Panc1 (cell line): Measurements from ENCODE around the gene PRODH2. TPM values are rescaled to one million over a fixed set of nuclear protein-coding genes. Genes with fewer than 3 reads are reported as not detected.

Experiments
- ATAC-seq: fragments of 200-7000 bp; cut with Tn5 transposase; 2 replicates; pipeline ENCODE4 v1.9.1; 2020; ENCODE audit warnings: mild to moderate bottlenecking, moderate library complexity
- BruUV-seq: library from RNA; stranded (reverse); fragments of 400-500 nt; replicated peaks from 2 replicates; lab custom pipeline; 2021; lab: Mats Ljungman, UMichigan
- CTCF ChIA-PET: fragments of 300-600 bp; sonication (Branson Sonifier 250); formaldehyde crosslinking; loops from one replicate; lab custom pipeline; 2022; ENCODE audit warnings: antibody characterized with exemption; lab: Charles Lee
- POLR2A ChIA-PET: fragments of 300-600 bp; sonication (Branson Sonifier 250); formaldehyde crosslinking; loops from one replicate; lab custom pipeline; 2022; ENCODE audit warnings: antibody characterized with exemption; lab: Charles Lee
- DNase-seq: peaks from one replicate; pipeline ENCODE4 v3.0.0-alpha.2; 2010; ENCODE audit warnings: low read depth, low spot score
- H3K27ac ChIP-seq: 2 replicates; pipeline ENCODE4 v1.5.1; 2011; ENCODE audit warnings: mild to moderate bottlenecking, low read length, inconsistent platforms
- H3K27me3 ChIP-seq: fragments of 200-500 bp; sonication (Bioruptor generic); 2 replicates; pipeline ENCODE4 v1.6.0; 2014; ENCODE audit warnings: low read length, inconsistent platforms; ENCODE audit not compliant: control insufficient read depth, insufficient read depth
- H3K36me3 ChIP-seq: fragments of 200-500 bp; sonication (Bioruptor generic); 2 replicates; pipeline ENCODE4 v1.5.1; 2014; ENCODE audit warnings: inconsistent platforms, mild to moderate bottlenecking, low read length, moderate library complexity; ENCODE audit not compliant: control insufficient read depth, insufficient read depth
- H3K4me1 ChIP-seq: 2 replicates; pipeline ENCODE4 v1.5.1; 2011; ENCODE audit warnings: inconsistent platforms, mild to moderate bottlenecking, low read length, moderate library complexity; ENCODE audit not compliant: control insufficient read depth, insufficient read depth
- H3K4me3 ChIP-seq, 2 experiments: 2 replicates each; pipeline ENCODE4 v1.5.1; 2011 to 2012; ENCODE audit warnings: low read depth in 2 of 2, low read length in 2 of 2, mild to moderate bottlenecking in 2 of 2, inconsistent platforms in 1 of 2, moderate library complexity in 1 of 2
- H3K9me3 ChIP-seq: fragments of 200-500 bp; sonication (Bioruptor generic); 2 replicates; pipeline ENCODE4 v1.5.1; 2014; ENCODE audit warnings: low read depth, mild to moderate bottlenecking, inconsistent platforms, low read length, moderate library complexity; ENCODE audit not compliant: control insufficient read depth, insufficient read depth
- POLR2AphosphoS5 ChIP-seq: IDR thresholded peaks from 2 replicates; pipeline ENCODE4 v1.6.1; 2012; ENCODE audit warnings: mild to moderate bottlenecking, low read depth, low read length, moderate library complexity
- SIN3A ChIP-seq: IDR thresholded peaks from 2 replicates; pipeline ENCODE4 v1.6.1; 2012; ENCODE audit warnings: low read depth, mild to moderate bottlenecking, low read length, moderate library complexity, borderline replicate concordance; ENCODE audit not compliant: insufficient read depth
- TCF7L2 ChIP-seq: IDR thresholded peaks from 2 replicates; pipeline ENCODE4 v1.6.1; 2011; ENCODE audit warnings: mild to moderate bottlenecking, low read depth, low read length, inconsistent platforms
- in situ Hi-C: cut with HindIII; loops from 2 replicates; pipeline ENCODE4 v1.10.0; 2016; ENCODE audit warnings: low sequenced_read_pairs, low pct_unique_long_range_greater_than_20kb
- intact Hi-C: fragments of 100-400 bp; cut with micrococcal nuclease; formaldehyde crosslinking; loops from one replicate; pipeline ENCODE4 v1.10.0; 2022; ENCODE audit not compliant: unreplicated experiment
- total RNA-seq: library from RNA; stranded (reverse); gene quantifications from one replicate; pipeline ENCODE4 v1.2.1, GENCODE V29; 2021; ENCODE audit not compliant: unreplicated experiment
- TF ChIP-seq, protein P1 (sequence below): fragments of 450-650 bp; IDR thresholded peaks from 2 replicates; pipeline ENCODE4 v1.5.1; 2017; ENCODE audit warnings: mild to moderate bottlenecking
- TF ChIP-seq, protein P2 (sequence below), 2 experiments: IDR thresholded peaks; 2 replicates each; pipeline ENCODE4 v1.6.1; 2011 to 2012; ENCODE audit warnings: low read depth in 2 of 2, control low read depth in 1 of 2, low read length in 1 of 2, mild to moderate bottlenecking in 1 of 2, moderate library complexity in 1 of 2; ENCODE audit not compliant: insufficient read depth in 1 of 2

Gene PRODH2
- total RNA-seq, 1 experiment from 2014 or later = not detected

DNA sequence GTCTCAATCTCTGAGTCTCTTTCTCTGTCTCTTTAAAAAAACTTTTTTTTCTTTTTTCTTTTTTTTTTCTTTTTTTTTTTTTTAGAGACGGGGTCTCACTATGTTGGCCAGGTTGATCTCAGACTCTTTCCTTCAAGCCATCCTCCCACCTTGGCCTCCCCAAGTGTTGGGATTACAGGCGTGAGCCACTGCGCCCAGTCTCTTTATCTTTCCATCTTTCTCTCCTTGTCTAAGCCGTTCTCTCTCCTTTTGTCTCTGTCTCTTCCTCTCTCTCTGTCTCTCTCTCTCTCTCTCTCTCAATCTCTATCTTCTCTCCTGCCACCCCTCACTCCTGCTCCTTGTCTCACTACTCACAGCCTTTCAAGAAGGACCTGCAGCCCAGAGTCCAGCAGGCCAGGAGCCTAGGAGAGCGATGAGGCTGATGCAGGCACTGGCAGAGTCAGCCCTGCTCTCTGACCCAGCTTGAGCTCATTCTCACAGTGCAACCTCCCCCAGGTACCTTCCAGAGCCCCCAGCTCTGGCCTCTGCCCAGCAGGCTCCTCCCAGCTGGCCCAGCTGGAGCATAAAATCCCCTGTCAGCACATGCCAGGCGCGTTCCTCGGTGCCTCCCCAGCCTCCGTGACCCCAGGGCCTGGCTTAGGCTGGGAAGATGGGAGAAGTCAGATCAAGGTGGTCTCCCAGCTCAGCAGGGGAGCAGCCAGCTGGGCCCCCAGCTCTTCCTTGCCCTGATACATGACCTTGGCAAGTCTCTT, 39.6 kb upstream of the PRODH2 start, which contains the start of gene NPHS1:
Gene NPHS1, minus strand, starts transcription at position 476 of the 752 bp plus-strand sequence. CDS start 667 bp downstream, outside the sequence.
- no peak for DNase-seq
- intact Hi-C loops (no loop called here), in situ Hi-C loops (loop anchor here (10.0 kb wide), 1 partner anchor 63 kb away; no protein-coding TSS in a partner anchor)
- TF ChIP-seq TCF7L2 (no peak), POLR2AphosphoS5 (no peak), SIN3A (no peak)
- TF ChIP-seq, protein P1, sequence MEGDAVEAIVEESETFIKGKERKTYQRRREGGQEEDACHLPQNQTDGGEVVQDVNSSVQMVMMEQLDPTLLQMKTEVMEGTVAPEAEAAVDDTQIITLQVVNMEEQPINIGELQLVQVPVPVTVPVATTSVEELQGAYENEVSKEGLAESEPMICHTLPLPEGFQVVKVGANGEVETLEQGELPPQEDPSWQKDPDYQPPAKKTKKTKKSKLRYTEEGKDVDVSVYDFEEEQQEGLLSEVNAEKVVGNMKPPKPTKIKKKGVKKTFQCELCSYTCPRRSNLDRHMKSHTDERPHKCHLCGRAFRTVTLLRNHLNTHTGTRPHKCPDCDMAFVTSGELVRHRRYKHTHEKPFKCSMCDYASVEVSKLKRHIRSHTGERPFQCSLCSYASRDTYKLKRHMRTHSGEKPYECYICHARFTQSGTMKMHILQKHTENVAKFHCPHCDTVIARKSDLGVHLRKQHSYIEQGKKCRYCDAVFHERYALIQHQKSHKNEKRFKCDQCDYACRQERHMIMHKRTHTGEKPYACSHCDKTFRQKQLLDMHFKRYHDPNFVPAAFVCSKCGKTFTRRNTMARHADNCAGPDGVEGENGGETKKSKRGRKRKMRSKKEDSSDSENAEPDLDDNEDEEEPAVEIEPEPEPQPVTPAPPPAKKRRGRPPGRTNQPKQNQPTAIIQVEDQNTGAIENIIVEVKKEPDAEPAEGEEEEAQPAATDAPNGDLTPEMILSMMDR = no peak
- TF ChIP-seq, protein P2, sequence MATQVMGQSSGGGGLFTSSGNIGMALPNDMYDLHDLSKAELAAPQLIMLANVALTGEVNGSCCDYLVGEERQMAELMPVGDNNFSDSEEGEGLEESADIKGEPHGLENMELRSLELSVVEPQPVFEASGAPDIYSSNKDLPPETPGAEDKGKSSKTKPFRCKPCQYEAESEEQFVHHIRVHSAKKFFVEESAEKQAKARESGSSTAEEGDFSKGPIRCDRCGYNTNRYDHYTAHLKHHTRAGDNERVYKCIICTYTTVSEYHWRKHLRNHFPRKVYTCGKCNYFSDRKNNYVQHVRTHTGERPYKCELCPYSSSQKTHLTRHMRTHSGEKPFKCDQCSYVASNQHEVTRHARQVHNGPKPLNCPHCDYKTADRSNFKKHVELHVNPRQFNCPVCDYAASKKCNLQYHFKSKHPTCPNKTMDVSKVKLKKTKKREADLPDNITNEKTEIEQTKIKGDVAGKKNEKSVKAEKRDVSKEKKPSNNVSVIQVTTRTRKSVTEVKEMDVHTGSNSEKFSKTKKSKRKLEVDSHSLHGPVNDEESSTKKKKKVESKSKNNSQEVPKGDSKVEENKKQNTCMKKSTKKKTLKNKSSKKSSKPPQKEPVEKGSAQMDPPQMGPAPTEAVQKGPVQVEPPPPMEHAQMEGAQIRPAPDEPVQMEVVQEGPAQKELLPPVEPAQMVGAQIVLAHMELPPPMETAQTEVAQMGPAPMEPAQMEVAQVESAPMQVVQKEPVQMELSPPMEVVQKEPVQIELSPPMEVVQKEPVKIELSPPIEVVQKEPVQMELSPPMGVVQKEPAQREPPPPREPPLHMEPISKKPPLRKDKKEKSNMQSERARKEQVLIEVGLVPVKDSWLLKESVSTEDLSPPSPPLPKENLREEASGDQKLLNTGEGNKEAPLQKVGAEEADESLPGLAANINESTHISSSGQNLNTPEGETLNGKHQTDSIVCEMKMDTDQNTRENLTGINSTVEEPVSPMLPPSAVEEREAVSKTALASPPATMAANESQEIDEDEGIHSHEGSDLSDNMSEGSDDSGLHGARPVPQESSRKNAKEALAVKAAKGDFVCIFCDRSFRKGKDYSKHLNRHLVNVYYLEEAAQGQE (IDR thresholded peaks at IDR 0.05; ENCODE audit: insufficient read depth in 1 of 2, low read depth in 2 of 2, low read length in 1 of 2) = no peak
- no peak for ATAC-seq
- Histone ChIP-seq H3K4me1 (peaks cover 5% of the 10 kb centered on the region; the same call in 1 of the 2 replicates), H3K27me3 (no peaks in the 10 kb centered on the region), H3K36me3 (no peaks in the 10 kb centered on the region), H3K27ac (no peak within 1 kb of the TSS), H3K4me3 (no peak within 1 kb of the TSS), H3K9me3 (no peaks in the 10 kb centered on the region)
- BruUV-seq = no TSS peak
- ChIA-PET CTCF (interaction anchor here (0.6 to 1.1 kb wide), 2 partner anchors 18 to 170 kb away, joined by 3 to 11 read pairs; no protein-coding TSS in a partner anchor), POLR2A (interaction anchor here (0.7 kb wide), 1 partner anchor 145 kb away, joined by 4 read pairs; no protein-coding TSS in a partner anchor)

DNA sequence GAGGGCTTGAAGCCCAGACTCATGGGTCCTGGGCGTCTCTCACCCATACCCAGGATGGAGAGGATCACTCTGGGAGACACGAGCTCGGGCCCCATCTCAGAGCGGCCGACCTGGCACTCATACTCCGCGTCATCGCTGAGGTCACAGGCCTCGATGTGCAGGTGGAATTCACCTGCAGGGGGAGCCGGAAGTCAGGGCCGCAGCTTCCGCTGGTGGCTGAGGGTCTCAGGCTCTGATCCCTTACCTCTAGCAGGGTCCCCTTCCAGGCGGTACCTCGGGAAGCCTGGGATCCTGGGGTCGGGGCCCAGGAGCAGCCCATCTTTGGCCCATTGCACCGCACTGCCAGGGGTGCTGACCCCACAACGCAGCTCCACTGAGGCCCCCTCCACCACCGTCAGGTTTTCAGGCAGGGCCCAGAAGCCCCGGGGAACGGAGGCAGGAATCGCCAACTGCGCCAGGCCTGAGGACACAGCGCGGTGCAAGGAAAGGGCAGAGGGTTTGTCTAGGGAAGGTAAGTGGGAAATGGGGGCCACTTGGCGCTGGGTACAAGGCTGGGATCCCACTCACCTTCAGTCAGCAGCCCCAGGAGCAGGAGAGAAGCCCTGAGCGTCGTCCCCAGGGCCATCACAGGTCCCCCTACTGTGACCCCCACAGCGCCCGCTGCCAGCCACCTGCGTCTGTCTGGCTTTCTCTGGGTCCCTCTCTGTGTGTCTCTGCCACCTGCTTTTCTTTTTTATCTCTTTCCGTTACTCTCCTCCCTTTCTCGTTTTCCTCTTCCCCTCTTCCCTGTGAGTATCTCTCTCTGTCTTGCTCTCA, 38.8 kb upstream of the PRODH2 start:
- Histone ChIP-seq H3K4me3 (no peak overlapping the region), H3K9me3 (no peaks in the 10 kb centered on the region), H3K4me1 (peaks cover 7% of the 10 kb centered on the region), H3K36me3 (no peaks in the 10 kb centered on the region), H3K27ac (no peak overlapping the region), H3K27me3 (no peaks in the 10 kb centered on the region)
- no TSS peak for BruUV-seq
- ChIA-PET CTCF (interaction anchor here (0.6 to 1.1 kb wide), 2 partner anchors 17 to 1600 kb away, joined by 3 read pairs; no protein-coding TSS in a partner anchor), POLR2A (no interaction called here)
- DNase-seq (no peak), ATAC-seq (no peak)
- TF ChIP-seq POLR2AphosphoS5 (no peak), TCF7L2 (no peak)
- TF ChIP-seq, protein P1 = peak; percentile 78; the same call in 1 of the 2 replicates
- in situ Hi-C loops (loop anchor here (10.0 kb wide), 1 partner anchor 63 kb away; no protein-coding TSS in a partner anchor), intact Hi-C loops (no loop called here)
